ENCODE measurements around the gene KIF12.

DNA sequence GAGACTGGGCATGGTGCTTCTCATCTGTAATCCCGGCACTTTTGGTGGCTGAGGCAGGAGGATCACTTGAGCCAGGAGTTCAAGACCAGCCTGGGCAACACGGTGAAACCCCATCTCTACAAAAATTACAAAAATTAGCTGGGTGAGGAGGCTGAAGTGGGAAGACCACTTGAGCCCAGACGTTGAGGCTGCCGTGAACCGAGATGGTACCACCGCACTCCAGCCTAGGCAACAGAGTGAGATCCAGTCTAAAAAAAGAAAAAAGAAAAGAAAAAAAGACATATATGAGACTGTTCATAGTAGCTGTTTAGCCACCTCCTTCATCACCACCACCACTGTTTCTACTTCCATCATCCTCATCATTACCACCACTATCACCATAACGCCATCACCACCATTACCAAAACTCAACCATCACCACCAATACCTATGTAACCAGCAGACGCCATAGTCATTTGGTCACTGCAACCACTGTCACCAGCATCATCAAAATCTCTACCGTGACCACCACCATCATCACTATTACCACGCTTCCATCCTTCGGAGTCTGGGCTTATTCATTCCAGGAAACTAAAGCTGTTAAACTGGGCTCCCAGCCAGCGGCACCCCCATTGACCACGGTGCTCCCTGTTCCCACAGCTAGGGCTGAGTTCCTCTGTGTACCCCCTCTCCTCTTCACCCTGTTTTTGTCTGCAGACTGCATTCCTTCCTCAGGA lies 8.4 kb upstream of the KIF12 start:
- TF ChIP-seq CTCF (optimal IDR thresholded peaks at IDR 0.05 in 1 of 3, IDR thresholded peaks at IDR 0.05 in 1 of 3, conservative IDR thresholded peaks at IDR 0.05 in 1 of 3; ENCODE audit: extremely low read depth in 1 of 3, insufficient read depth in 2 of 3, low read length in 3 of 3), result no peak
- no peak for TF ChIP-seq EZH2 (IDR thresholded peaks at IDR 0.05; ENCODE audit: low read length)

All from keratinocyte (primary cell).